CD4-positive, alpha-beta T cell treated with Interferon alpha-2 for 1 hour (primary cell): ENCODE results near the gene FOXN4.

Experiments
- DNase-seq, 2 donors: peaks; one replicate each; pipeline ENCODE4 v3.0.0-alpha.2; 2020 to 2022

Gene FOXN4

DNA sequence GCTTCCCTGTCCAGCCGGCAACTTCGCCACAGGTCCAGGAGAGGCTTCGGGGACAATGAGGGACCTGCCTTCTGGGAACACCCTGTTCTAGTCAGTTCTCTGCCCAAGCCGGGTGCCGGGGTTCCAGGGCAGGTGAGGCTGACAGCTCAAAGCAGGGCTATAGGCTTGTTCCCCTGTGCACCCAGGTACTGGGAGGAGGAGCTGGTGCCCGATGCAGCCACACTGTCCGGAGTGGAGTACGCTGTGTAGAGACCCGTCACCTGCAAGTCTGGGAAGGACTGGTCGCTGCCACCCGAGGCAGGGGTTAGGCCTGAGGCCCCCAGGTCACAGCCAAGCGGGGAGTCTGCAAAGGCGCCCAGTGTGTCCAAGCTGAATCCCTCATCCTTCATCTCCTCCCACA, 29.6 kb downstream of the FOXN4 start:
- DNase-seq, result no peak

DNA sequence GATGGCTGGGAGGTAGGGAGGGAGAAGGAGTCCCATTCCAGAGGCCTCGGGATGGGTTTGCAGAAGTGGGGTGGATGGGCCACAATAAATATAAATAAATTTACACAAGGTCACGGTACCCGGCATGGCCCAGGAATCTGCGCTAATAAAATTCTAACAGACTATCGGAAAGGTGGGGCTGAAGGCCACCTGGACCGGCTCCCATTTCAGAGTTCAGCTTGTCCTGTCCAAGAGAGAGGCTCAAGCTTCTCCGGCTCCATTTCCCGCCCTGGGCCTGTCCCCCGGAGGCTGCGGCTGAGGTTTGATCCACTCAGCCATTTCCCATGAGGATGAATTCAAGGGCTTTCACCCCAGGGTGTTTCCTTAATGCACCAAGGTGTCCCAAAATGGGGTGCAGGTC, 30.2 kb downstream of the FOXN4 start:
- DNase-seq, result no peak

DNA sequence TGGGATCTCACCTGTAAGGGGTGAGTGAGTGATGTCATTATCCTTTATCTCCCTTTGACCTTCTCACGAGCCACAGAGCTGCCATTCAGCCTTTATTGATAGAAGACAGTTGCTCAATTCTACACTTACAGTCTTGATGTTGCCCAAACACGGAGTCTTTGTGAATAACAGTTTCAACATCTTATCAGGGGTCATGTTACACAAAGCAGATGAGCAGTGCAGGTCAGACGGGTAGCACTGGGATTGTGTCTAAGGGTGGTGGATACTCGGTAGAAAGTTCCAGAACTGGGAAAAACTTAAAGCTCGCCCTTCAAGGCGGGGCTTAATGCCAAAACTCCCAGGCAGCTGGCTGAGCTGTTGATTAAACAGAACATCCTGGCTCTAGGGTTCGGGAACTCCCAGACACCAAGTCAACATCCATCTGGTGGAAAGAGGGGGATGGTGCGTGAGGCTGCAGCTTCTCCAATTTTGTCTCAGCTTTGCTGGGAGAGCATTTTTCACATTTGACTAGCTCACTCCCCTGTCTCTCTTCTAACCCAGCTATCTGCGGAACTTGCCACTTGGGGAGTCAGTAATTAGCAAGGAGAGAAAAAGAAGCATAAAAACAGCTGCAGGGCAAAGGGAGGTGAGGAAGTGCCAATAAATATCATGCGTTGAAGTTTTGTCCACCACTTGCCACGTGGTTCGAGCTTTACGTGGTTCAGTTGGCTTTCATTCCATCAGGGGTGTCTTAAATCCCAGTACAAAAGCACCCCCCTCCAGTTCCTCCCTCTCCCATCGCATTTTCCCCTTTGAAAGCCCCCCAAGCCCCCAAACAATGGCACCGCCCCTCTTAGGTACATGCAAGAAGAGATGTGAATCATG, 31.0 kb downstream of the FOXN4 start:
- DNase-seq, result no peak

DNA sequence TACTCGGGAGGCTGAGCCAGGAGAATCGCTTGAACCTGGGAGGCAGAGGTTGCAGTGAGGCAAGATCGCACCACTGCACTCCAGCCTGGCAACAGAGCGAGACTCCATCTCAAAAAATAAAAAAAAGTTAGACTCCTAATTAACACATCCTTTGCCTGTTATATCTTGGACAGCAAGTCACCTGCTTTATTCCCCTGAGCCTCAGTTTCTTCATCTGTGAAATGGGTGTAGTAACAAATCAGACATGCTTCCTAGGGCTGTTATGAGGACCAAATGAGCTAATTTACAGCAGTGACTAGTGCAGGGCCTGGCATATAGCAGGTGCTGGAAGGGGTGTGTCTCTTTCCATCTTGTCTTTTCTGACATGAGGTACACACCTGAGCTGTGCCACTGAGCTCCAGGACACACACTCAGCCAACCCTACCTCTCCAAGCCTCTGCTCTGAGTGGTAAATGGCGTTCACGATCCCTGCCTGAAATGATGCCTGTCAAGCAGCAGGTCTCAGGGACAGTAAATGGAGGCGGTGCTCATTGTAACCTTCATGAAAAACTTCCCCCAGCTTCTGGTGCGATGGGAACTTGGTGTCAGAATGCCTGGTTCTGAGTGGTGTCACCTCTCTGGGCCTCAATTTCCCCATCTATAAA, 31.7 kb downstream of the FOXN4 start:
- DNase-seq, result no peak

DNA sequence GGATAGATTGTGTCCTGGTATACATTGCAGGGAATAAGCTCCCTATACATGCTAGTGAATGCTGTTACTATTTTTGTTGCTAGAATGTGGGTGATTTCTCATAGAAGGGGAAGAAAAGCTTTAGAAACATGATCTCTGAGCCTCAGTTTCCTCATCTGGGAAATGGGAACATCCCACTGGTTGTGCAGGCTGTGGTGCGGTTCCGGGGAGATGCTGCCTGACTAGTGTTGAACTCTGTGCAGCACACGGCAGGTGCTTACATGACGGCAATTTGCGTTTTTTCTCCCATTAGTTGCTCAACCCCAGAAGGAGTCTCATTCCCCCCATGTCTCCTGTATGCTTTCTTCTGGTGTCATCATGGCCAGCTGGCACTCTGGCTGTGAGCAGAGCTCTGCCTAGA, 32.9 kb downstream of the FOXN4 start:
- no peak for DNase-seq

DNA sequence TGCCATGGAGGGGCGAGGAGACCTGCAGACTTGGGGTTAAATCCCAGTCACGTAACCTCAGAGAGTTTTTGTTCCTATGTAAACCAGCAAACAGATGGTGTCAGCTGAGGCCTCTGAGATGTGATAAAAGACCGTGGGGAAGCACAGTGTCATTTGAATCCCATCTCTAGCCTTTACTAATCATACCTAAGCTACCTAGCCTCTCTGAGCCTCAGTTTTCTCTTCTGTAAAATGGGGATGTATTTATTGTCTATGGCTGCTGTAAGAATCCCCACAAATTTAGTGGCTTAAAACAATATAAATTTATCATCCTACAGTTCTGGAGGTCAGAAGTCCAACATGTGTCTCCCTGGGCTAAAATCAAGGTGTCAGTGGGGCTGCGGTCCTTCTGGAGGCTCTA, 33.9 kb downstream of the FOXN4 start:
- no peak for DNase-seq

DNA sequence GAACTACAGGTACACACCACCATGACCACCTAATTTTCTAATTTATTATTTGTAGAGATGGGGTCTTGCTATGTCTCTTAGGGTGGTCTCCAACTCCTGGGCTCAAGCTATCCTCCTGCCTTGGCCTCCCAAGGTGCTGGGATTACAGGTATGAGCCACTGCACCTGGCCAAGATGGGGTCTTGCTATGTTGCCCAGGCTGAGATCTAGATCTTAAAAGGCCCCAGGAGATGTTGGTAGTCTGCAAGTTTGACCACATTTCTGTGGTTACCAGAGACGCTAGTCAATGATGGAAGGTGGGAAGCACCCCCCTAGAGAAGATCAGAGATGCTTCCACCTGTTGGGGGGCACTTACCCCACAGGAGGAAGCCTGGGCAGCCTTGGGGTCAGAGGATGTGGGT, 34.7 kb downstream of the FOXN4 start:
- DNase-seq, result no peak

DNA sequence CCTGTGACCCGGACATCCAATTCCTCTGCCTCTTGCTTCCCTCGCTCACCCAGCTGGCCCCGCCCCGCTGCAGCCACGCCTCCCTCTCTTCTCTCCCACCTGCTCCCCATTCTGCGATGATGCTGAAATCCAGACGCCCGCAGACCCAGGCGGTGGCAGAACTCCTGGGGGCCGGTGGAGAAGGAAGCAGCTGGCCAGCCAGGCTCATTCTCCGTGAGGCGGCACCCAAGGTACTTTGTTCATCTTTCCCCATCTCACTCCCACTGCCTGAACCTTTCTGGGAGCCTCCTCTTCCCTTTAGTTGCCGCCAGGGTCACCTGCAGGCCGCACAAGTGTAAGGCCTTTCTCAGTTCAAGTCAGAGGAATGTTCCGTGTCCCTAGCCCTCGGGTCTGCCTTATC, 35.7 kb downstream of the FOXN4 start:
- no peak for DNase-seq

DNA sequence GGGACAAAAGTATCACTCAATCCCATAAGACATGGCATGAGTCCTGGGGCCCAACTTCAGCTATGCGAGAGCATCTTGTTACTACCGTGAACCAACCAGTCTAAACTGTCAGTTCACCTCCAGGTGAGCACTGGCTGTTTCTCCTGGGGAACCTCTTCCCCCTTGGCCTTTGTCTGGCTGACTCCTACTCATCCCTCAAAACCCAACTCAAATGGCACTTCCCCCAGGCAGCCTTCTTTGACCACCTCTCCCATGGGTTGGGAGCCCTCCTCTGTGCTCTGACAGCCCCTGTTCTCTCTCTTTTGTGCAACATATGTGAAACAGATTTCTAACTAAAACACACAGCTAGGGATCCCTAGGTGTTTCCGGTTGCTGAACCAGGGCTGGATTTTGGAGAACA, 37.7 kb downstream of the FOXN4 start:
- DNase-seq, result no peak

DNA sequence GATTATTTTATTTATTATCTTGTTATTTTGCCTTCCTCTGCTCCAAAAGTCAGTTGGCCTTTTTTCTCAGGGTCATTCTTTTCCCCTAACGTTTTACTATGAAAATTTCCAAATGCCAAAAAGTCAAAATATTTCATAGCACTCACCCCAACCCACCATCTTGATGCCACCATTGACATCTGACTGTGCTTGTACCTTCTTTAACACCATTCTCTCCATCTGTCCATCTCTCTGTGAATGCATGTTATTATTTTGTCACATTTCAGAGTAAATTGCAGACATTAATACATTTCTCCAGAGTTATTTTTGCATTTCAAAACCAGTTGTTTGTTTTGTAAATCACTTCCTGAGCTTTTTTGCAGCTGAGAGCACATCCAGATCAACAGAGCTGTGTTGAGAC, 38.6 kb downstream of the FOXN4 start:
- DNase-seq, result no peak

DNA sequence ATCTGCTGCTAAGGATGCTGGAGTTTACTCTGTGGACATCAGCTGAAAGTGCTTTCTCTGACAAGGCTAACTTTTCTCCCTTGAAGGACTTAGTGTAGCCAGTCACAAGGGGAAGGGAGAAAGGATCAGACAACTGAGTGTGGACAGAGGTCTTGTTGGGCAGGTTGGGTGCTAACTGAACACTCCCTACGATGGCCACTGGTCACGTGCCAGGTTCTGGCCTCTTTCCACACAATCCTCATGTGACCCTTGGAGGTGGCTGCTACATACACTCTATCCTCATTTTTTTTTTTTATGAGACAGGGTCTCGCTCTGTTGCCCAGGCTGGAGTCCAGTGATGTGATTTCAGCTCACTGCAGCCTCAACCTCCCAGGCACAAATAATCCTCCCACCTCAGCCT, 39.7 kb downstream of the FOXN4 start:
- no peak for DNase-seq

DNA sequence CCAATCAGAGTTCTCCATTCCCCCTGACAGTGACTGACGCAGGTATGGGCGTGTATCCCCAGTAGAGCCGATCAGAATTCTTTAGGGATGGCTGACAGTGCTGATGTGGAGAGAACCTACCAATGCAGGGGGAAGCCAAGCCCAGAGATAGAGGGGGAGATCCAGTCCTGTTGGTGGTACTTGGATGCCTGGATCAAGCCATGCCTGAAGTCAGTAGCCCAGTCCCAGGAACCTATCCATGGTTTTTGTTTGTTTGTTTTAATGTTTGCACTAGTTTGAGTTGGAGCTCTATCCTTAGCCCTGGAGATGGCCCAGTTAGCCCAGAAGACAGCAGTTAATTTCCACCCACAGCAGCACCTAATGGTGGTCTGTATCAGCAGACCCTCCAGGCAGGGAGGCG, 40.2 kb downstream of the FOXN4 start:
- DNase-seq, result no peak

DNA sequence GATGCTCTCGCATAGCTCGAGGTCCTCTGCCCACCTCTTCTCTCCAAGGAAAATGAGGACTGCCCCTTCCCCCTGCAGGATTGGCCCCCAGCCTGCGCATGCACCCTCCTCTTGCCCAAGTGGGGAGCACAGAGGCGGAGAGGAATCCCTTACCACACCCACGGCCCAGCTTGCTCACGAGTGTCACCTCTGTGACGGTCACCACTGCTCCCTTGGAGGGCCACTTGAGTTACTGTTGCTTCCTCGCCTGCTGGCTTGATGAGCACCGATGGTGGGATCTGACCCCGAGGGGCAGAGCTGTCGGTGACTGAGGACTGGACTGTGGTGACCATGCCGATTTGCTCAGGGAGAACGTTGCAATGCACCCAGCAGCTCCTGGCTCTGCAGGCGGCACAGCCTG, 41.7 kb downstream of the FOXN4 start:
- no peak for DNase-seq

DNA sequence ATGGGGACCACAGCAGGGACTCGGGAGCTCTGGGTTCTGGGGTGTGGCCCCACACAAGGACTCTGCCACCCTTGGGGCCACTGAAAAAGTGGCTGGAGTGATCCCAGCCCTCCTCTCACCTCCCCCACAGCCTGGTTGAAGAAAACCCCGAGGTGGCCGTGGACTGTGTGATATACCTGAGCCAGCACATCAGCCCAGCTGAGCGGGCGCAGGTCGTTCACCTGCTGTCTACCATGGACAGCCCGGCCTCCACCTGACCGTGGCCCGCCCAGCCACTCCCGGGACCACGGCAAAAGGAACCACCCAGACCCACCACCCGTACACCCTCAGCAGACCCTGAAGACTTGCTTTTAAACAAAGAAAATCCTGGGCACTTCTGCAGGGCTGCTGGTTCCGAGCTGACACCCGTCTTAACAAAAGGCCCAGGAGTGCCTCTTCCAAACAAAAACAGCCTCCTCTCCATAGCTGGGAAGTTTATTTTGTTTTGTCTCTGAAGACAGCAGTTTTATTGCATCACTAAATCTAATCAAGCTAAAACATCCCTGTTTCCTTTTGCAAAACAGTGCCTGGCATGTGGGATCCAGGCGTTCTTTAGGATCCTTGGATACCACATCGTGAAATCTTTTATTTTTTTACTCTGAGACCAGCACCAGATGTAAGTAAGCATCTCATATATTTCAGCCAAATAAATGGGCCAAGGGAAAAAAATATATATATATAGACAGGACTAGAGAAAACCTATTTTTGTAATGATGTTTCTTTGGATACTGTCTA, 42.8 kb downstream of the FOXN4 start:
- no peak for DNase-seq

DNA sequence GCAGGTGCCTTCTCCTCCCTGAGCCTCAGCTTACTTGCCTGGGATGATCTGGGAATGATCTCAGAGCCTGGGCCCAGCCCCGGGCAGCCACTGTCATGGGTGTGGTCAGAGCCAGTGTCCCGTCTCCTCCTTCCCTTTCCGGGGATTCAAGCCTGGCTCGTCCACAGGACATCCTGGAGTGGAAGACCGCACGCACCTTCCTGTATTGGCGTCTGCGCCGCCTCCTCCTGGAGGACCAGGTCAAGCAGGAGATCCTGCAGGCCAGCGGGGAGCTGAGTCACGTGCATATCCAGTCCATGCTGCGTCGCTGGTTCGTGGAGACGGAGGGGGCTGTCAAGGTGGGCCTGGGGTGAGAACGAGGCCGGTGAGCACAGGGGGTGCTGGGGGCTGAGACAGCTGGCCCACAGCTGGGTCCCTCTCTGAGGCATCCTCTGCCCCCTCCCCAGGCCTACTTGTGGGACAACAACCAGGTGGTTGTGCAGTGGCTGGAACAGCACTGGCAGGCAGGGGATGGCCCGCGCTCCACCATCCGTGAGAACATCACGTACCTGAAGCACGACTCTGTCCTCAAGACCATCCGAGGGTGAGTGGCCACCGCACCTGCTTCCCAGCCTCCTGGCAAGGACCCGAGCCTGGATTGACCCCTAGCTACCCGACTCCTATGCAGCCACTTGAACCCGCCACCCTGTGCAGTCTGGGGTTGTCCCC, 44.0 kb downstream of the FOXN4 start:
- no peak for DNase-seq

DNA sequence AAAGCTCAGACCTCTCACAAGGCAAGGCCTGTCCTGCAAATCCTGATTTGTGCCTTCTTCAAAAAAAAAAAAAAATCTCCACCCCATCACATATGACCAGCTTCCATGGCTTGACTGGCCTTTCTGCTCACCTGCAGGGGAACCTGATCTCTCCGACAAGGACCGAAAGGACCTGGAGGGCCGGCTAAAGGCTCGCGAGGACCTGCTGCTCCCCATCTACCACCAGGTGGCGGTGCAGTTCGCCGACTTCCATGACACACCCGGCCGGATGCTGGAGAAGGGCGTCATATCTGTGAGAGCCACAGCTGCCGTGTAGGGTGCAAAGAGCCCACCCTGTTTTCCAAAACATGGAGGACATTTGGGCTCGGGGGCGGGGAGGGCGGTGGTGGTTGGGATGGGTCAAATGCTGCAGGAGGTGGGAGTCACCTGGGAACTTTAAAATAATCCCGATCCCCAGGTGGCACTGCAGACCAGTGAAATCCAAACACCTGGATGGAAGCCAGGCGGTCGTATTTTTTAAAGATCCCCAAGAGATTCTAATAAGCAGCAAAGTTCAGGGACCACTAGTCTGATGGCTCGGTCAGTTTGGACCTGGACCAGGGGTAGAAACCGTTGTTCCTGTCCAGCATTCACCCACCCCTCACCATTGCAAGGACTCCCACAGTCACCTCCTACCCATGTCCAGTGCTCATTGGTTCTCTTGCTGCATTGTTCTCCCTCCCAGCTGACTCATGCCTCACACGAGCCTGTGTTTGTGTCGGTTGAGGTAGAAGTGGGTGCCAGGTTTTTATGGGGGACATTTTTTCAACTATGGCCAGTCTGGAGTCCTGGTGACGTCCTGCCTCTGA, 44.8 kb downstream of the FOXN4 start:
- DNase-seq, result peak; percentile 7 to 39

DNA sequence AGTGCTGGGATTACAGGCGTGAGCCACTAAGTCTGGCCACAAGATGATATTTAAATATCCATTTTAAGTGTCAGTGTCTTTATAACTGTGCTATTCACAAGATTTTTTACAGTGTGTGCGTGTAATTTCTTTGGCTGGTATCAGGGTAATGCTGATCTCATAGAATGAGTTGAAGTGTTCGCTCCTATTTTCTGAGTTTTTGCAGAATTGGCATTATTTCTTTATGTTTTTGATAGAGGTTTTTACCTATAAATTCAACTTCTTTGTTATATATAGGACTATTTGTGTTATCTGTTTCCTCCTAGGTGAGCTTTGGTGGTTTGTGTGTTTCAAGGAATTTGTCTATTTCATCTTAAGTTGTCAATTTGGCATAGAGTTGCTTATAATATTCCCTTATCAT, 45.6 kb downstream of the FOXN4 start:
- DNase-seq, result no peak

DNA sequence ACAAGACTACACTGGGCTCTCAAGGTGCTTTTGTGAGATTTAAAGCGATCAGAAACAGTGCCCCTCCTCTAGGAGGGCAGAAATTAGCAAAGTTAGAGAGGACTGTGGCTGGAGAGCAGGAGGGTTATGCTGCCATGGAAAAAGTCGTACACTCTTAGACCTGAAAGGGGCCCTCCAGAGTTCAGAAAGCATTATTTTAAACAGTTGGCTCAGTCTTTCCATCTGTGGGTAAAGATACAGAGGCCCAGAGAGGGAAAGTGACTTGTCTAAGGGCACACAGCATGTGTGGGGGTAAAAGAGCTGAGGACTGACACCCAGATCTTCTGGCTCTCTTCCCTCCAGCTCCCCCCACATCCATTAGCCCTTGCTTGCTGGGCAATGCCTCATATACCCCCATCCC, 47.1 kb downstream of the FOXN4 start:
- no peak for DNase-seq

DNA sequence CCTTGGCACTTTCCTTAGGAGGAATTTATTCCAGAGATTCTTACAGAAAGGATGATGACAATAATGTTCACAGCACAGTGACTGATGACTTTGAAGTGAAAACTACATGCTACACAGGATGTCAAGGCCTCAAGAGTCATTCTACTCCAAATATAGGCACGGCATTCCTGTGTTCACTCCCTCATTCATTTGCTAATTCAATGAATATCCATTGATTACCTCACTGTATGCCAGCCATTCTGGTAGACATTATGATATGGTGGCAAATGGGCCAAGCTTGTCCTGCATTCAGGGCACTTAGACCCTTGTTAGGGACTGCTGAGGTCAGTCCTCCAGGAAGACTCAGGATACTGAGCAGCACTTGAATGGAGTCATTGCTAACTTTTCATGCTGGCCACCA, 48.0 kb downstream of the FOXN4 start:
- no peak for DNase-seq

DNA sequence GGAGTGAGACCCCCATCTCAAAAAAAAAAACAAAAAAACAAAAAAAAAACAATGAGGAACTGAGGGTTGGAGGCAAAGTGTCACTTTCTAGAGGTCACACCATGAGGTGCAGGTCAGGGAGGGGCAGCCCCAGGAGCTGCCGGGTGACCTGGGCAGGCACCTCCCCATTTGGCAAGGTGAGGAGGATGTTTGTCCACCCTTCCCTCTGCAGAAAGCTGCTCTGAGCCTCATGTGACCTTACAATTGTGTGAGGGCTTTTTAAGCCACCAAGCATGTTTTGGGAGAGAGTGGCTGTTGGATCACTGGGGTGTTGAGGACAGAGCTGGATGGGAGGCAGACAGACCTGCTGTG, 49.6 kb downstream of the FOXN4 start:
- no peak for DNase-seq

DNA sequence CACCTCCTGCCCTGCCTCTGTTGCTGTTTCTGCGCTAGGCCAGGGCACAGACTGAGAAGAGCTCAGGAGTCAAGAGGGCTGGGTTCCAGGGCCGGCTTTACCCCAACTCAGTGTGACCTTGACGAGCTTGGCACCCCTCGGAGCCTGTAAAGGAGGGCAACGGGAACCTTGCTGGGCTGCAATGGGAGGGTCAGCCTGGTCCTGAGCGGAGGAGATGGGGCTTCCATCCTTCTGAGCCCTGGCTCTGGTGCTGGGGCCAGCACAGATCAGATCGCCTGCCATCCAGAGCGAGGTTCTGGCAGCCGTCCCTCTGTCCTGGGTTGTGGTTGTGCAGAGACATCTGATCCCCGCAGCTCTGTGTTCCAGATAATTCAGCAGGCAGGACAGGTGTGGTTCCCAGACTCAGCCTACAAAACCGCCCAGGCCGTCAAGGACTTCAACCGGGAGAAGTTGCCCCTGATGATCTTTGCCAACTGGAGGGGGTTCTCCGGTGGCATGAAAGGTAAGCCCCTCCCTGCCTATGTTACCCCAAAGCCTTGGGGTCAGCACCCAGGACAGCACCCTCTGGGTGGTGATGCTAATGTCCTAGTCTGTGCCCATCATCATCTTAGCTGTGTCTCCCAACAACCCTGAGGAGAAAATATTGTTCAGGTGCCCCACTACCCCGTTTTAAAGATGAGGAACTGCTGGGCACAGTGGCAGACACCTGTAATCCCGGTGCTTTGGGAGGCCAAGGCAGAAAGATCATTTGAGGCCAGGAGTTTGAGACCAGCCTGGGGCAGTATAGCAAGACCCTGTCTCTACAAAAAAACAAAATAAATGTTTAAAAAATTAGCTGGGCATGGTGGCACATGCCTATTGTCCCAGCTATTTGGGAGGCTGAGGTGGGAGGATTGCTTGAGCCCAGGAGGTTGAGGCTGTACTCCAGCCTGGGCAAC, 50.2 kb downstream of the FOXN4 start:
- no peak for DNase-seq
